GM06990 (cell line): ENCODE data around the gene COBLL1.

Source experiments
- DNase-seq: peaks from one replicate; pipeline ENCODE4 v3.0.0-alpha.2; 2011; ENCODE audit not compliant: insufficient read length; ENCODE audit errors: extremely low read depth
- H3K27me3 ChIP-seq: replicated peaks from 2 replicates; pipeline ENCODE4 v1.6.0; 2011; ENCODE audit warnings: low read length; ENCODE audit not compliant: control insufficient read depth, insufficient read depth
- H3K36me3 ChIP-seq: 2 replicates; pipeline ENCODE4 v1.5.1; 2011; ENCODE audit warnings: low read length; ENCODE audit not compliant: control insufficient read depth, insufficient read depth
- H3K4me3 ChIP-seq: replicated peaks from 2 replicates; pipeline ENCODE4 v1.5.1; 2011; ENCODE audit warnings: low read depth, mild to moderate bottlenecking, control low read depth, low read length
- TF ChIP-seq, protein P1 (sequence below): IDR thresholded peaks from 2 replicates; pipeline ENCODE4 v1.5.1; 2011; ENCODE audit warnings: low read length, control low read depth, mild to moderate bottlenecking, inconsistent platforms; ENCODE audit not compliant: insufficient read depth, poor library complexity, severe bottlenecking

The COBLL1 gene

DNA sequence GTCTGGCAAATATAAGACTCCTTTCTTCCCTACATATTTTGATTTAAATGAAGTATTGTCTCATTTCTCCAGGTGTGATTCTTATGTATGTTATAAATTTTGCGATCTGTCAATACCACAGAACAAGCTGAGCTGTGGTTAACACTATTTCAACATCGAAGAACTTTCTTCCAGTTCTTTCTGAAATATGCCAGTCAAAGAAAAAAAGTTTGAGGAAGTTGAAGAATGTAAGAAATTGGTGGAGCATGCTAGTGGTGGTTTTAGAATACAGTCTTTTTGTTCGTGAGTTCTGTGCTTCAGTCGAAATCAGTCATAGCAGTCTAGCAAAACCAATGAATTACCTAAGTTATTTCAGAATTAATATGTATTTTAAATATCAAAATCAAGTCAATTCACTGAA lies 8.6 kb upstream of the COBLL1 start:
- DNase-seq, result no peak
- Histone ChIP-seq H3K27me3 (no peaks in the 10 kb centered on the region), H3K36me3 (no peaks in the 10 kb centered on the region), H3K4me3 (no peak overlapping the region)
- TF ChIP-seq, protein P1, sequence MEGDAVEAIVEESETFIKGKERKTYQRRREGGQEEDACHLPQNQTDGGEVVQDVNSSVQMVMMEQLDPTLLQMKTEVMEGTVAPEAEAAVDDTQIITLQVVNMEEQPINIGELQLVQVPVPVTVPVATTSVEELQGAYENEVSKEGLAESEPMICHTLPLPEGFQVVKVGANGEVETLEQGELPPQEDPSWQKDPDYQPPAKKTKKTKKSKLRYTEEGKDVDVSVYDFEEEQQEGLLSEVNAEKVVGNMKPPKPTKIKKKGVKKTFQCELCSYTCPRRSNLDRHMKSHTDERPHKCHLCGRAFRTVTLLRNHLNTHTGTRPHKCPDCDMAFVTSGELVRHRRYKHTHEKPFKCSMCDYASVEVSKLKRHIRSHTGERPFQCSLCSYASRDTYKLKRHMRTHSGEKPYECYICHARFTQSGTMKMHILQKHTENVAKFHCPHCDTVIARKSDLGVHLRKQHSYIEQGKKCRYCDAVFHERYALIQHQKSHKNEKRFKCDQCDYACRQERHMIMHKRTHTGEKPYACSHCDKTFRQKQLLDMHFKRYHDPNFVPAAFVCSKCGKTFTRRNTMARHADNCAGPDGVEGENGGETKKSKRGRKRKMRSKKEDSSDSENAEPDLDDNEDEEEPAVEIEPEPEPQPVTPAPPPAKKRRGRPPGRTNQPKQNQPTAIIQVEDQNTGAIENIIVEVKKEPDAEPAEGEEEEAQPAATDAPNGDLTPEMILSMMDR, result no peak

DNA sequence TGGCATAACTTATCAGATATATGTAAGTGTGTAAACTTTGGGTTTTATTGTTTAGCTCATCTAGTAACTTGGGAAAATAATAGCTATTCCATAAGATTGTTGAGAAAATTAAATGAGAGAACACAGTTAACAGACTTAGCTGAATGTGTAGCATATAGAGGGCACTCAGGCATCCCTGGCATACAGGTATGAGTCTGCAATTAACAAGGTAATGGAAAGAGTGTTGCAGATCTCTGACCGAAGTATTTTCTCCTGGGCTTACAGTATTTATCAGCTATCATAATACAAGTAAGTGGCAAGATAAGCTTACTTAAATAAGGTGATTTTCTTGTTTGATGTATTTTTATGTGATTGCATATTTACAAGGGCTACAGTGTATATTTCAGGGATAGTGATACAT lies 7.9 kb upstream of the COBLL1 start:
- H3K36me3 ChIP-seq, result no peaks in the 10 kb centered on the region
- DNase-seq, result no peak
- TF ChIP-seq, protein P1, result no peak

DNA sequence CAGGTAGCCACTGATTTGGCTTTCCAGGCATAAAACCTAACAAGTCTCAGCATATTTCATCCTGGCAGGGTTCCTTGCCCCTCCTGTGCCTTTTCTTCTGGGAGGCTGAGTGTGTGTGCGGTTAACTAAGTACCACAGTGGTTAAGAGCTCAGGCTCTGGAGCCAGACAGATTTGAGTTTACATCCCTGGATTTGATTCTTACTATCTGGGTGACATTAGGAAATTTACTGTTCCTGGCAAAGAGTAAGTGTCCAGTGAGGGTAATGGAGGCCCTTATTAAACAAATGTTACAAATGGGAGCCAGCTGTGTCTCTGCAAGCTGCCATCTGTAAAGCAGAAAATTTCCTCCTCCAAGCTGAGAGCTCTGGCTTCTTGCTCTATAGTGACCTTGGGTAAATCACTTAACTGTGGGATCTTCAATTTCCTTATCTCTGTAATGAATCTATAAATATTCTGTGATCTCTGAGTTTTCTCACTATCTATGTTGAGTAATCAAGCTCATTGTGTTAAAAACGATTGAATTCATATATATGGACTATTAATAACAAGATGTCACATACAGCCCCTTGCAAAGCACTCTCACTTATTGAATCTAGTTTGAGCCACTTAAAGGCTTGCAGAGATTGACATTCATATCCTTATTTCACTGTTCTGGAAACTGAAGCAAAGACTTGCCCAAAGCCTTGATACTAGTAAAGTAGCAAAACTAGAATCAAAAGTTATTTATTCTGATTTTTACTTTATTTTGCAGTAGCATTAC lies 6.5 kb upstream of the COBLL1 start:
- Histone ChIP-seq H3K36me3 (no peaks in the 10 kb centered on the region), H3K27me3 (no peaks in the 10 kb centered on the region), H3K4me3 (no peak overlapping the region)
- DNase-seq, result no peak
- TF ChIP-seq, protein P1, result no peak

More for the DNA sequence above, 7.9 kb upstream of the COBLL1 start:
- no peaks in the 10 kb centered on the region for H3K27me3 ChIP-seq
- no peak overlapping the region for H3K4me3 ChIP-seq

DNA sequence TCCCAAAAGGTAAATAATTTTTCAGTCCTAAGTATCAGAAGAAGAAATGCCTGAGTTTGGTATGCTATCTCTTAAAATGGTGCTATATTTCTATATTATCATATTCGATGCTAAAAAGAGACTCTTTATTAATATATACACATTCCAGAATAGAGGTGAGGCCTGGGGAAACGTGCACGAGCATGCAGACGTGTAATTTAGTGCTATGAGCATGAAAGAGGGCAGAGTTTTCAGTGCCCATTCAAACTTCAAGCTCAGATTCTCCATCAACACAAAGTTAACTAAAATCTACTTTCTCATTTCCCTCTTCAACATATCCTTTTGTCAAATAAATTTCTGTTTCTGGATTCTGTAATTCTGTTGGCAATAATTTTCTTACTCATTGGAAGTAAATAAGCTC lies 5.7 kb upstream of the COBLL1 start:
- no peak for DNase-seq
- Histone ChIP-seq H3K27me3 (no peaks in the 10 kb centered on the region), H3K36me3 (no peaks in the 10 kb centered on the region), H3K4me3 (no peak overlapping the region)
- TF ChIP-seq, protein P1, result no peak

DNA sequence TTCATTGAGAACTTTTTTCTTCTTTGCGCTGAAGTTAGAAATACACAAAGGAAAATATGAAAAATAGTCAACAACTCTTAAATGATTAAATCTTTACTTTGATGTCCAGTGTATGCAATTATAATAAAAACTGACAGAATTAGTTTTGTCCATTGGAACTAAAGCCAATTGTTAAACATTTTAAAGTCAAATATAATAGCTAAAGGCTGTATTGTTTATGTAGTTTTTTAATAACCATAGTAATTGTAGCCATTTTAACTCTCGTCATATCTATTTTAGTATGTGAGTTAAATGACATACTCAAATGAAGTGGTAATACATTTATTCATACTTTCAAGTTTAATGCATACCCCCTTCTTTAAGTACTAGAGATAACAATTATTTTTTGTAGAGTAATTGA lies 4.7 kb upstream of the COBLL1 start:
- TF ChIP-seq, protein P1, result no peak
- Histone ChIP-seq H3K4me3 (no peak overlapping the region), H3K27me3 (peaks cover 2% of the 10 kb centered on the region), H3K36me3 (no peaks in the 10 kb centered on the region)
- no peak for DNase-seq
